H9 (cell line): ENCODE measurements around the gene LRRC58. TPM values are rescaled to one million over a fixed set of nuclear protein-coding genes. Genes with fewer than 3 reads are reported as not detected.

Source experiments
- DNase-seq: peaks from one replicate; pipeline ENCODE4 v3.0.0-alpha.2; 2017
- H2AFZ ChIP-seq: one replicate; pipeline ENCODE4 v1.6.1; 2013; ENCODE audit warnings: mild to moderate bottlenecking, low read length, control low read depth, moderate library complexity
- H2AK5ac ChIP-seq: 2 replicates; pipeline ENCODE4 v1.6.1; 2013; ENCODE audit warnings: low read length, control low read depth, mixed read lengths; ENCODE audit not compliant: insufficient read length
- H2BK120ac ChIP-seq: one replicate; pipeline ENCODE4 v1.6.1; 2013; ENCODE audit warnings: low read depth, mild to moderate bottlenecking, low read length, control low read depth, inconsistent platforms; ENCODE audit not compliant: poor library complexity, severe bottlenecking
- H2BK12ac ChIP-seq: 2 replicates; pipeline ENCODE4 v1.6.1; 2013; ENCODE audit warnings: low read length, control low read depth, mixed read lengths, low read depth; ENCODE audit not compliant: insufficient read length
- H2BK15ac ChIP-seq: 2 replicates; pipeline ENCODE4 v1.6.1; 2013; ENCODE audit warnings: low read depth, low read length, control low read depth
- H2BK20ac ChIP-seq: one replicate; pipeline ENCODE4 v1.6.1; 2013; ENCODE audit warnings: low read depth, mild to moderate bottlenecking, low read length, control low read depth, inconsistent platforms; ENCODE audit not compliant: poor library complexity, severe bottlenecking
- H2BK5ac ChIP-seq: 2 replicates; pipeline ENCODE4 v1.6.1; 2013; ENCODE audit warnings: low read length, control low read depth, mixed read lengths; ENCODE audit not compliant: insufficient read length
- H3K14ac ChIP-seq: 2 replicates; pipeline ENCODE4 v1.6.1; 2013; ENCODE audit warnings: low read length, control low read depth; ENCODE audit not compliant: insufficient read depth
- H3K18ac ChIP-seq: 2 replicates; pipeline ENCODE4 v1.6.1; 2013; ENCODE audit warnings: low read depth, mild to moderate bottlenecking, mixed read lengths, low read length, control low read depth; ENCODE audit not compliant: insufficient read length
- H3K23ac ChIP-seq: 2 replicates; pipeline ENCODE4 v1.6.1; 2013; ENCODE audit warnings: low read length, control low read depth, mixed read lengths, low read depth; ENCODE audit not compliant: insufficient read length
- H3K23me2 ChIP-seq: 2 replicates; pipeline ENCODE4 v1.6.1; 2013; ENCODE audit warnings: low read depth, mild to moderate bottlenecking, mixed read lengths, low read length, control low read depth; ENCODE audit not compliant: insufficient read length, poor library complexity, severe bottlenecking
- H3K27ac ChIP-seq: 2 replicates; pipeline ENCODE4 v1.5.1; 2013; ENCODE audit warnings: low read length, control low read depth, mixed read lengths, low read depth; ENCODE audit not compliant: insufficient read length
- H3K27me3 ChIP-seq: 2 replicates; pipeline ENCODE4 v1.6.1; 2013; ENCODE audit warnings: low read length, control low read depth, inconsistent platforms; ENCODE audit not compliant: insufficient read depth
- H3K4ac ChIP-seq: 2 replicates; pipeline ENCODE4 v1.6.1; 2013; ENCODE audit warnings: low read depth, mild to moderate bottlenecking, control low read depth, inconsistent platforms, low read length, moderate library complexity
- H3K4me1 ChIP-seq: 2 replicates; pipeline ENCODE4 v1.6.1; 2013; ENCODE audit warnings: low read length, control low read depth, inconsistent platforms; ENCODE audit not compliant: insufficient read depth
- H3K4me2 ChIP-seq: 2 replicates; pipeline ENCODE4 v1.6.1; 2013; ENCODE audit warnings: low read length, control low read depth, mixed read lengths; ENCODE audit not compliant: insufficient read length, insufficient read depth
- H3K56ac ChIP-seq: 2 replicates; pipeline ENCODE4 v1.6.1; 2013; ENCODE audit warnings: low read depth, mild to moderate bottlenecking, mixed read lengths, low read length, control low read depth; ENCODE audit not compliant: insufficient read length
- H3K79me1 ChIP-seq: 2 replicates; pipeline ENCODE4 v1.6.1; 2013; ENCODE audit warnings: low read depth, mild to moderate bottlenecking, moderate library complexity, low read length, control low read depth, inconsistent platforms; ENCODE audit not compliant: insufficient read depth, poor library complexity, severe bottlenecking
- H3K79me2 ChIP-seq: 2 replicates; pipeline ENCODE4 v1.6.1; 2013; ENCODE audit warnings: low read length, control low read depth, inconsistent platforms; ENCODE audit not compliant: insufficient read depth
- H3K9ac ChIP-seq: 2 replicates; pipeline ENCODE4 v1.6.1; 2013; ENCODE audit warnings: low read length, control low read depth, mixed read lengths; ENCODE audit not compliant: insufficient read length; ENCODE audit errors: extremely low read depth
- H3K9me3 ChIP-seq: one replicate; pipeline ENCODE4 v1.6.1; 2013; ENCODE audit warnings: low read depth, low read length, inconsistent platforms; ENCODE audit not compliant: control insufficient read depth
- H3T11ph ChIP-seq: one replicate; pipeline ENCODE4 v1.6.1; 2013; ENCODE audit warnings: mild to moderate bottlenecking, low read length, control low read depth, inconsistent platforms
- H4K20me1 ChIP-seq: one replicate; pipeline ENCODE4 v1.6.1; 2013; ENCODE audit not compliant: control insufficient read depth, insufficient read length, insufficient read depth
- H4K5ac ChIP-seq: 2 replicates; pipeline ENCODE4 v1.6.1; 2013; ENCODE audit warnings: low read depth, mild to moderate bottlenecking, mixed read lengths, low read length, control low read depth; ENCODE audit not compliant: insufficient read length
- H4K8ac ChIP-seq: replicated peaks from 2 replicates; pipeline ENCODE4 v1.6.1; 2013; ENCODE audit warnings: low read length, control low read depth, mixed read lengths, low read depth; ENCODE audit not compliant: insufficient read length
- H4K91ac ChIP-seq: 2 replicates; pipeline ENCODE4 v1.6.1; 2013; ENCODE audit warnings: low read depth, mild to moderate bottlenecking, moderate library complexity, mixed read lengths, low read length, control low read depth; ENCODE audit not compliant: insufficient read length
- H3K27ac Mint-ChIP-seq, 3 experiments: 2 replicates in 2 of 3; 3 replicates in 1 of 3; pipeline ENCODE4 v1.8.0; 2020 to 2021; ENCODE audit warnings: mixed read lengths in 3 of 3, mild to moderate bottlenecking in 1 of 3, moderate library complexity in 1 of 3
- H3K27me3 Mint-ChIP-seq: 2 replicates; pipeline ENCODE4 v1.8.0; 2021; ENCODE audit warnings: low read depth, mild to moderate bottlenecking, moderate library complexity, mixed read lengths
- H3K36me3 Mint-ChIP-seq, 3 experiments: 2 replicates in 2 of 3; 3 replicates in 1 of 3; pipeline ENCODE4 v1.8.0; 2020 to 2021; ENCODE audit warnings: low read depth in 3 of 3, mixed read lengths in 3 of 3; ENCODE audit not compliant: insufficient read depth in 1 of 3
- H3K4me1 Mint-ChIP-seq, 2 experiments: 2 replicates each; pipeline ENCODE4 v1.8.0; 2020; ENCODE audit warnings: mixed read lengths in 2 of 2
- H3K4me3 Mint-ChIP-seq, 2 experiments: 2 replicates in 1 of 2; 3 replicates in 1 of 2; pipeline ENCODE4 v1.8.0; 2020 to 2021; ENCODE audit warnings: mild to moderate bottlenecking in 2 of 2, mixed read lengths in 2 of 2, moderate library complexity in 1 of 2
- H3K9me3 Mint-ChIP-seq, 2 experiments: 2 replicates in 1 of 2; 3 replicates in 1 of 2; pipeline ENCODE4 v1.8.0; 2020; ENCODE audit warnings: mild to moderate bottlenecking in 2 of 2, mixed read lengths in 2 of 2, moderate library complexity in 1 of 2
- CTCF ChIP-seq: fragments of 200-600 bp; sonication (generic); conservative IDR thresholded peaks from 3 replicates; pipeline ENCODE4 v1.8.0; 2021; ENCODE audit warnings: antibody characterized with exemption, mild to moderate bottlenecking
- WGBS: extraction: QIAGEN DNeasy Blood & Tissue Kit; methylation state at CpG from one replicate; pipeline ENCODE4 v1.1.7; 2013; ENCODE audit warnings: missing lambda C conversion rate, low lambda C conversion rate, mixed read lengths; ENCODE audit not compliant: insufficient read length; ENCODE audit errors: extremely low coverage; 5-methylcytosine and 5-hydroxymethylcytosine counted together
- total RNA-seq: library from RNA; stranded (reverse); gene quantifications from 2 replicates; pipeline ENCODE4 v1.2.1, GENCODE V29; 2021

LRRC58 gene
- total RNA-seq, 1 experiment from 2014 or later, result 18.2 TPM

GRCh38 chr3:120326784-120327183, 22.4 kb downstream of the LRRC58 start:
- WGBS, result no CpG with 5 or more reads among the region's 2 CpGs
- Histone ChIP-seq H2AFZ (no peak overlapping the region), H3K9ac (no peak overlapping the region), H3K18ac (no peak overlapping the region), H4K5ac (no peak overlapping the region), H3K23me2 (no peaks in the 10 kb centered on the region), H2AK5ac (no peak overlapping the region), H3K23ac (no peak overlapping the region), H2BK120ac (no peak overlapping the region), H3K4me1 (no peaks in the 10 kb centered on the region; the same call in 1 of the 2 replicates), H3T11ph (no peak overlapping the region), H3K4ac (no peak overlapping the region), H3K56ac (no peak overlapping the region), H3K79me1 (no peaks in the 10 kb centered on the region), H3K14ac (no peak overlapping the region), H3K9me3 (no peaks in the 10 kb centered on the region), H2BK12ac (no peak overlapping the region), H3K79me2 (no peaks in the 10 kb centered on the region), H2BK5ac (no peak overlapping the region), H4K8ac (no peak overlapping the region), H4K91ac (no peak overlapping the region), H3K4me2 (no peak overlapping the region), H4K20me1 (no peaks in the 10 kb centered on the region), H3K27me3 (no peaks in the 10 kb centered on the region), H2BK15ac (no peak overlapping the region), H2BK20ac (no peak overlapping the region), H3K27ac (no peak overlapping the region)
- Mint-ChIP-seq H3K9me3 (no peaks in the 10 kb centered on the region), H3K4me3 (no peak overlapping the region), H3K27me3 (no peaks in the 10 kb centered on the region), H3K4me1 (peaks cover 5 to 6% of the 10 kb centered on the region in 2 experiments; a peak in 3 of 4 replicates), H3K27ac (no peak overlapping the region), H3K36me3 (peaks cover 0 to 18% (median 12%) of the 10 kb centered on the region in 3 experiments; a peak in 4 of 7 replicates)
- no peak for DNase-seq
- TF ChIP-seq CTCF, result no peak
